Endothelial cell of umbilical vein (primary cell): ENCODE results near the gene KRTCAP2. TPM values are rescaled to one million over a fixed set of nuclear protein-coding genes. Genes with fewer than 3 reads are reported as not detected.

ENCODE experiments used
- BruUV-seq: library from RNA; stranded (reverse); fragments of 400-500 nt; replicated peaks from 2 replicates; lab custom pipeline; 2021; lab: Mats Ljungman, UMichigan
- CTCF ChIA-PET: fragments of 300-600, 350-600 bp; sonication (Branson Sonifier 250); formaldehyde crosslinking; loops from one replicate; lab custom pipeline; 2021; ENCODE audit warnings: antibody characterized with exemption, inconsistent platforms; lab: Charles Lee
- POLR2A ChIA-PET: fragments of 300-600, 350-600 bp; sonication (Branson Sonifier 250); formaldehyde crosslinking; loops from one replicate; lab custom pipeline; 2021; ENCODE audit warnings: antibody characterized with exemption, inconsistent platforms; lab: Charles Lee
- DNase-seq: peaks from one replicate; pipeline ENCODE4 v3.0.0-alpha.2; 2011; ENCODE audit warnings: low read depth, low spot score
- FAIRE-seq: peaks from 2 replicates; lab custom pipeline; 2011; peaks lifted over from hg19 to GRCh38; lab: Jason Lieb, UNC
- H2AFZ ChIP-seq: 2 replicates; pipeline ENCODE4 v1.6.0; 2012; ENCODE audit warnings: low read depth, low read length, control low read depth, inconsistent platforms
- H3K27ac ChIP-seq: 2 replicates; pipeline ENCODE4 v1.5.1; 2011; ENCODE audit warnings: low read depth, mild to moderate bottlenecking, control low read depth, low read length, moderate library complexity; ENCODE audit not compliant: insufficient read depth
- H3K27me3 ChIP-seq, 2 experiments: 2 replicates each; pipeline versions ENCODE4 v1.6.0 to v1.6.1; 2011; ENCODE audit warnings: low read length in 2 of 2, mixed read lengths in 1 of 2; ENCODE audit not compliant: control insufficient read depth in 2 of 2, insufficient read depth in 2 of 2
- H3K36me3 ChIP-seq, 2 experiments: 2 replicates in 1 of 2; 3 replicates in 1 of 2; pipeline ENCODE4 v1.5.1; 2011; ENCODE audit warnings: low read length in 2 of 2, mild to moderate bottlenecking in 1 of 2, moderate library complexity in 1 of 2; ENCODE audit not compliant: control insufficient read depth in 2 of 2, insufficient read depth in 2 of 2; ENCODE audit errors: extremely low read depth in 1 of 2
- H3K4me1 ChIP-seq: 3 replicates; pipeline ENCODE4 v1.5.1; 2011; ENCODE audit warnings: mild to moderate bottlenecking, low read length; ENCODE audit not compliant: control insufficient read depth, insufficient read depth; ENCODE audit errors: extremely low read depth
- H3K4me2 ChIP-seq: 2 replicates; pipeline ENCODE4 v1.6.1; 2011; ENCODE audit warnings: low read length, control low read depth, mixed read lengths; ENCODE audit not compliant: insufficient read depth
- H3K4me3 ChIP-seq, 3 experiments: fragments of 200-600 bp in 1 of 3; sonication (generic), shearing (Covaris generic) in 1 of 3; replicated peaks in 1 of 3; 2 replicates each; pipeline ENCODE4 v1.5.1; 2011 to 2016; ENCODE audit warnings: control low read depth in 3 of 3, low read length in 3 of 3, mild to moderate bottlenecking in 2 of 3, inconsistent platforms in 1 of 3, low read depth in 1 of 3, moderate library complexity in 1 of 3; ENCODE audit not compliant: insufficient read depth in 1 of 3
- H3K79me2 ChIP-seq: 2 replicates; pipeline ENCODE4 v1.6.0; 2012; ENCODE audit warnings: low read length, inconsistent platforms; ENCODE audit not compliant: control insufficient read depth, insufficient read depth
- H3K9ac ChIP-seq: replicated peaks from 2 replicates; pipeline ENCODE3; 2011; ENCODE audit warnings: low read length, control low read depth; ENCODE audit not compliant: insufficient read depth; ENCODE audit errors: extremely low read depth
- H3K9me1 ChIP-seq: replicated peaks from 3 replicates; pipeline ENCODE4 v1.6.0; 2011; ENCODE audit warnings: mild to moderate bottlenecking, low read length; ENCODE audit not compliant: control insufficient read depth, insufficient read depth; ENCODE audit errors: extremely low read depth
- H3K9me3 ChIP-seq: replicated peaks from 2 replicates; pipeline ENCODE4 v1.5.1; 2012; ENCODE audit warnings: low read length, inconsistent platforms; ENCODE audit not compliant: control insufficient read depth, insufficient read depth
- H4K20me1 ChIP-seq: replicated peaks from 2 replicates; pipeline ENCODE3; 2011; ENCODE audit warnings: mild to moderate bottlenecking, low read length; ENCODE audit not compliant: control insufficient read depth, insufficient read depth; ENCODE audit errors: extremely low read depth
- CTCF ChIP-seq, 2 donors: IDR thresholded peaks; 1 replicate in 1 of 2; 2 replicates in 1 of 2; pipeline ENCODE4 v1.5.1; 2011; ENCODE audit warnings: low read length in 2 of 2, mild to moderate bottlenecking in 2 of 2, moderate library complexity in 2 of 2, control low read depth in 1 of 2, inconsistent platforms in 1 of 2, low read depth in 1 of 2; ENCODE audit not compliant: insufficient read depth in 1 of 2; ENCODE audit errors: extremely low read depth in 1 of 2
- FOS ChIP-seq: IDR thresholded peaks from 2 replicates; pipeline ENCODE4 v1.6.1; 2011; ENCODE audit warnings: mild to moderate bottlenecking, low read length, moderate library complexity, borderline replicate concordance; ENCODE audit not compliant: insufficient read depth
- GATA2 ChIP-seq: IDR thresholded peaks from 2 replicates; pipeline ENCODE4 v1.7.0; 2011; ENCODE audit warnings: low read depth, mild to moderate bottlenecking, moderate library complexity, mixed read lengths, low read length; ENCODE audit not compliant: insufficient read length, insufficient read depth
- JUN ChIP-seq: IDR thresholded peaks from 2 replicates; pipeline ENCODE4 v1.6.1; 2011; ENCODE audit warnings: borderline replicate concordance, low read depth; ENCODE audit not compliant: insufficient read length, insufficient read depth
- MYC ChIP-seq: IDR thresholded peaks from one replicate; pipeline ENCODE4 v1.6.1; 2011; ENCODE audit warnings: mild to moderate bottlenecking, low read depth, low read length
- POLR2A ChIP-seq: IDR thresholded peaks from 2 replicates; pipeline ENCODE4 v1.6.1; 2012; ENCODE audit warnings: low read depth, mild to moderate bottlenecking, control low read depth, low read length
- POLR2AphosphoS5 ChIP-seq: IDR thresholded peaks from 2 replicates; pipeline ENCODE4 v1.6.1; 2012; ENCODE audit warnings: low read depth, mild to moderate bottlenecking, control low read depth, low read length, moderate library complexity; ENCODE audit not compliant: insufficient read depth
- dilution Hi-C: fragments of 300-500 bp; cut with MboI; formaldehyde crosslinking; loops from one replicate; pipeline ENCODE4 v1.15.0; 2019; ENCODE audit warnings: low sequenced_read_pairs; ENCODE audit not compliant: extremely low pct_ligation_motif_present
- intact Hi-C: fragments of 100-400 bp; cut with micrococcal nuclease; formaldehyde crosslinking; loops from one replicate; pipeline ENCODE4 v1.10.0; 2022
- polyA plus RNA-seq, 4 experiments: library from polyadenylated mRNA; depleted of rRNA in 3 of 4; stranded (reverse) in 3 of 4; unstranded in 1 of 4; fragments of >200 nt; gene quantifications; 2 replicates each; pipeline versions ENCODE4 v1.2.1 to v1.2.3, GENCODE V29; 2011 to 2012; ENCODE audit warnings: missing spikeins in 1 of 4
- total RNA-seq: library from RNA; stranded (reverse); gene quantifications from 2 replicates; pipeline ENCODE4 v1.2.3, GENCODE V29; 2021

Gene KRTCAP2
- total and polyA plus RNA-seq, 2 donors (not counting 3 experiments of a cell fraction or from before 2014, with no cell fraction given): 207 to 362 TPM

- H3K27me3 ChIP-seq: no peaks in the 10 kb centered on the region
- peaks cover 3% of the 10 kb centered on the region for H3K4me1 ChIP-seq
- H4K20me1 ChIP-seq: no peaks in the 10 kb centered on the region
- no peak overlapping the region for H3K4me2 ChIP-seq
- no peak overlapping the region for H2AFZ ChIP-seq
- no peaks in the 10 kb centered on the region for H3K79me2 ChIP-seq
- intact Hi-C loops: no loop called here
- no peak for TF ChIP-seq CTCF (IDR thresholded peaks at IDR 0.05; ENCODE audit: extremely low read depth in 1 of 2, insufficient read depth in 1 of 2, low read depth in 1 of 2, low read length in 2 of 2)
- TF ChIP-seq FOS: no peak
- TF ChIP-seq JUN: no peak
- no peak for TF ChIP-seq MYC
- TF ChIP-seq POLR2A: no peak
- no peak for TF ChIP-seq GATA2
- no peak for TF ChIP-seq POLR2AphosphoS5
- no peaks in the 10 kb centered on the region for H3K9me1 ChIP-seq
- H3K9me3 ChIP-seq: no peaks in the 10 kb centered on the region
- no peak overlapping the region for H3K27ac ChIP-seq
- no peak overlapping the region for H3K4me3 ChIP-seq
- ChIA-PET POLR2A (no interaction called here), CTCF (interaction anchor here (2.0 kb wide), 1 partner anchor 14 kb away, joined by 31 read pairs; no protein-coding TSS in a partner anchor)
- peaks cover 4 to 26% of the 10 kb centered on the region in 2 experiments for H3K36me3 ChIP-seq
- no peak for FAIRE-seq
- BruUV-seq: no TSS peak
- DNase-seq: no peak
- no peak overlapping the region for H3K9ac ChIP-seq
- dilution Hi-C loops: no loop called here
Measured at GRCh38 chr1:155178441-155179111, 5.5 kb upstream of the KRTCAP2 start.
